Karpas-422 (cell line): ENCODE results near the gene TNS1. TPM values are rescaled to one million over a fixed set of nuclear protein-coding genes. Genes with fewer than 3 reads are reported as not detected.

Experiments
- DNase-seq: peaks from one replicate; pipeline ENCODE4 v3.0.0-alpha.2; 2015
- H2AFZ ChIP-seq: fragments of 200-600 bp; sonication (generic); 2 replicates; pipeline ENCODE4 v1.6.1; 2014; ENCODE audit warnings: antibody characterized with exemption, low read length, mixed read lengths
- H3K27ac ChIP-seq: fragments of 200-600 bp; sonication (generic); 2 replicates; pipeline ENCODE4 v1.5.1; 2014; ENCODE audit warnings: mild to moderate bottlenecking, low read length, moderate library complexity
- H3K27me3 ChIP-seq: fragments of 200-600 bp; sonication (generic); 2 replicates; pipeline ENCODE4 v1.6.1; 2014; ENCODE audit warnings: low read length, mixed read lengths
- H3K36me3 ChIP-seq: fragments of 200-600 bp; sonication (generic); 2 replicates; pipeline ENCODE4 v1.6.1; 2014; ENCODE audit warnings: low read length, mixed read lengths; ENCODE audit not compliant: insufficient read depth
- H3K4me1 ChIP-seq: fragments of 200-600 bp; sonication (generic); 2 replicates; pipeline ENCODE4 v1.6.1; 2014; ENCODE audit warnings: mild to moderate bottlenecking, low read length, mixed read lengths
- H3K4me2 ChIP-seq: fragments of 200-600 bp; sonication (generic); 2 replicates; pipeline ENCODE4 v1.6.1; 2014; ENCODE audit warnings: low read length, low read depth, mild to moderate bottlenecking; ENCODE audit not compliant: poor library complexity, severe bottlenecking
- H3K4me3 ChIP-seq: fragments of 200-600 bp; sonication (generic); 2 replicates; pipeline ENCODE4 v1.5.1; 2014; ENCODE audit warnings: mild to moderate bottlenecking, antibody characterized with exemption, low read length, mixed read lengths
- H3K79me2 ChIP-seq: fragments of 200-600 bp; sonication (generic); 2 replicates; pipeline ENCODE4 v1.6.1; 2014; ENCODE audit warnings: mild to moderate bottlenecking, low read length, mixed read lengths
- H3K9ac ChIP-seq: fragments of 200-600 bp; sonication (generic); 2 replicates; pipeline ENCODE4 v1.6.0; 2014; ENCODE audit warnings: low read length
- H3K9me2 ChIP-seq: fragments of 200-600 bp; sonication (generic), shearing (Covaris generic); replicated peaks from 2 replicates; pipeline ENCODE4 v1.6.0; 2014; ENCODE audit warnings: mild to moderate bottlenecking, low read length, moderate library complexity; ENCODE audit not compliant: insufficient read depth
- H3K9me3 ChIP-seq: fragments of 300-700, 200-600 bp; sonication (generic); 2 replicates; pipeline ENCODE4 v1.6.1; 2014; ENCODE audit warnings: low read length, mixed read lengths
- H4K20me1 ChIP-seq: fragments of 200-600 bp; sonication (generic); 2 replicates; pipeline ENCODE4 v1.6.1; 2014; ENCODE audit warnings: mild to moderate bottlenecking, antibody characterized with exemption, low read length, low read depth; ENCODE audit not compliant: insufficient read depth
- total RNA-seq: library from RNA; depleted of rRNA; stranded (reverse); fragments of >200 nt; shearing (Covaris generic); gene quantifications from 2 replicates; pipeline ENCODE4 v1.2.3, GENCODE V29; 2014; ENCODE audit warnings: low replicate concordance

Gene TNS1
- total RNA-seq, 1 experiment from 2014 or later, result 1.7 TPM

- Histone ChIP-seq H4K20me1 (no peaks in the 10 kb centered on the region; the same call in 1 of the 2 replicates), H3K79me2 (no peaks in the 10 kb centered on the region), H3K4me3 (no peak overlapping the region), H3K27me3 (no peaks in the 10 kb centered on the region), H3K9ac (no peak overlapping the region), H3K9me3 (no peaks in the 10 kb centered on the region), H3K36me3 (no peaks in the 10 kb centered on the region), H3K4me2 (no peak overlapping the region), H3K9me2 (no peaks in the 10 kb centered on the region), H3K4me1 (no peaks in the 10 kb centered on the region), H3K27ac (no peak overlapping the region), H2AFZ (no peak overlapping the region)
- DNase-seq, result no peak
Measured at GRCh38 chr2:217904614-217904965, 98.2 kb downstream of the TNS1 start.

DNA sequence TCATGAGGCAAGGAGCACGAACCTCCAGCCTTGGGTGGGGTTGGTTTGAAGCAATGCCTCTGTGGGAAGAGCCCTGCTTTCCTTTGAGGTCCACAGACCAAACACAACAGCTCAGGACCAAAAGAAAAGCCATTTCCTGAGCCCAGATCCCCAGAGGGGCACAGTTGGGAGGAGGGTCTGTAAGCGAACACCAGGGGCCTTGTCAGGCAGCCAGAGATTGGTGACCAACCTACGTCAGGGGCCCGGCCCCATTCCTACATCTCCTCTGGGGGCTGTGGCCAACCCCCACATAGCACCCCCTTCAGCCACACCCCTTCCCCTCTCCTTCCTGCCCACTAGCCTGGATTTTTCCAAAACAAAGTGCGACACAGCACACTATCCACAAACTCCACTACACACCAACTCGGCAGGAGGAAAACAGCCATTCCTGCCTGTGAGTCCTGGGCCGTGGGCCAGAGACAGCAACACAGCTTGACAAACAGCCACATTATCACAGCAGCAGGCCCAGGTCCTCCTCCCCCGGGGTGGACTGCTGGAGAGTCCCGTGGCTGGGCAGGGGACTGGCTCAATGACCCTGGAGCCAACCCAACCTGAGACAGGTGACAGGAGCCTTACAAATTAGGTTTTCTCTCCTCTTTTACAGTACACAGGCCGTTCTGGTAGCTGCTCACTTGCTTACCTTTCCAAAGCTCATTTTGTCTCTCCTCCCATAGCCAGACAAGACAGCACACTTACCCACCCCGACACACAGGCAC is 98.8 kb downstream of the TNS1 start:
- no peak overlapping the region for H3K4me2 ChIP-seq
- H3K36me3 ChIP-seq, result no peaks in the 10 kb centered on the region
- H3K9ac ChIP-seq, result no peak overlapping the region
- no peaks in the 10 kb centered on the region for H4K20me1 ChIP-seq
- H3K4me3 ChIP-seq, result no peak overlapping the region
- H3K9me3 ChIP-seq, result no peaks in the 10 kb centered on the region
- H3K27ac ChIP-seq, result no peak overlapping the region
- no peaks in the 10 kb centered on the region for H3K4me1 ChIP-seq
- H3K27me3 ChIP-seq, result no peaks in the 10 kb centered on the region
- H3K79me2 ChIP-seq, result no peaks in the 10 kb centered on the region
- no peaks in the 10 kb centered on the region for H3K9me2 ChIP-seq
- no peak for DNase-seq
- no peak overlapping the region for H2AFZ ChIP-seq

GRCh38 chr2:217903142-217903858 is 99.5 kb downstream of the TNS1 start:
- no peaks in the 10 kb centered on the region for H3K9me2 ChIP-seq
- no peaks in the 10 kb centered on the region for H3K36me3 ChIP-seq
- H3K4me2 ChIP-seq, result no peak overlapping the region
- H3K27me3 ChIP-seq, result no peaks in the 10 kb centered on the region
- no peak overlapping the region for H3K27ac ChIP-seq
- no peak overlapping the region for H3K9ac ChIP-seq
- no peak for DNase-seq
- no peaks in the 10 kb centered on the region for H3K79me2 ChIP-seq
- H3K4me1 ChIP-seq, result no peaks in the 10 kb centered on the region
- no peaks in the 10 kb centered on the region for H4K20me1 ChIP-seq
- no peak overlapping the region for H2AFZ ChIP-seq
- no peak overlapping the region for H3K4me3 ChIP-seq
- H3K9me3 ChIP-seq, result no peaks in the 10 kb centered on the region

DNA sequence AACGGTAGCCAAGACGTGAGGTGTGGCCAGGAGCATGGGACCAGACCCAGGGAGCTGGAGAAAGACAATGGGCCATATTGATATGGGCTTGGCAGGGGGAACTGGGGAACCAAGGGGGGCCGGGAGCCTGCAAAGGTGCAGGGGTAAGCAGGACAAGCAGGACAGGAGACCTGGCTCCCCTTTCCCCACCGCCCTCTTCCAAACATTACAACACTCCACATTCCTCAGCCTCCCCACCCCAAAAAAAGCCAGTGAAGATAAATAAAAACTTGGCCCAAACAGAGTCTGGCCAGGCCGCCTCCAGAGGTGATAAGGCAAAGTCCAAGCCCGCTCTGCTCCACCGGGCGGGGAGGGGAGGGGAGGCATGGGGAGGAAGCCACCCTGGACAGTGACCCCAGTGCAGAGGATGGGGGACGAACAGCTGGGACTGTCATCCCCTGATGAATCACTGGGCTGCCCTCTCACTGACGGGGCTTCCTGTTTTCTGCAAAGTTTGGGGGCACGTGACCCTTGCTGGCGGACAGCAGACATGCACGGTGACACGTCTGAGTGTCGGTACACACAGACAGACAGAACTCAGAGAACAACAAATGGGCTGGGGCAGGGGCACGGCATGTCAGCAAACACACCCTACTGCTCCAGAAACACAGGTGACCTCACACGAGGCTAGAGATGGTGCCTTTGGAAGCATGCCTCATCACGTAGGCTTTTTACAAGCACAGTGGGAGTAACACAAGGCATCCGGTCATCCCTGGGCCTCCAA is 100.2 kb downstream of the TNS1 start:
- H2AFZ ChIP-seq, result no peak overlapping the region
- no peaks in the 10 kb centered on the region for H3K9me2 ChIP-seq
- H3K27ac ChIP-seq, result no peak overlapping the region
- no peak overlapping the region for H3K4me2 ChIP-seq
- H3K36me3 ChIP-seq, result no peaks in the 10 kb centered on the region
- H3K4me1 ChIP-seq, result no peaks in the 10 kb centered on the region
- DNase-seq, result no peak
- no peaks in the 10 kb centered on the region for H3K79me2 ChIP-seq
- H3K27me3 ChIP-seq, result no peaks in the 10 kb centered on the region
- H3K9ac ChIP-seq, result no peak overlapping the region
- no peak overlapping the region for H3K4me3 ChIP-seq
- no peaks in the 10 kb centered on the region for H3K9me3 ChIP-seq
- no peaks in the 10 kb centered on the region for H4K20me1 ChIP-seq

DNA sequence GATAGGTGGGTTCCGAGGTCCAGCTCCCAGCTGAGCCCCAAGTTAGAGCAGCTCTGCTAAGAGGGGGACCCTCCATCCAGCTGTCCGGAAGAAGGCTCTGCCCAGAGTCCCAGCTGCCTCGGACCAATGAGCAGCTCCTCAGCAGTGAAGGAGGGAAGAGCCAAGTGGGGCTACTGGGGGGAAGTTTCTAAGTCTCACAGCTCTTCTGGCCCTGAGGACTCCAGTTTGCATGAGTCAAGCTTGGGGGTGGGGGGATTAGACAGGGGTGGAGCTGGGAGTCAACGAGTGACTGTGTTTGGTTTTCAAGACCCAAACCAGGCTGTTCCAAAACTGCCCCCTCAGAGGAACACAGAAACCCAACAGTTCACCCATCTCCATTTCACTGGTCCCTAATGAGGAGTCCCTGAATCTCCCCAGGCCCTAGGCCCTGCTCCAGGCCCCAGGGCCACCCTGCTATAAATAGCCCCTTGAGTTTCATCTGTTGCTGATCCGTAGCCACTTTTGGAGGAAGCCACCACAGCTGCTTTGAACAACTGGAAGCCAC is 100.9 kb downstream of the TNS1 start:
- H3K27ac ChIP-seq, result no peak overlapping the region
- no peaks in the 10 kb centered on the region for H3K36me3 ChIP-seq
- no peak for DNase-seq
- no peak overlapping the region for H2AFZ ChIP-seq
- H3K79me2 ChIP-seq, result no peaks in the 10 kb centered on the region
- no peak overlapping the region for H3K4me3 ChIP-seq
- H3K9ac ChIP-seq, result no peak overlapping the region
- H3K27me3 ChIP-seq, result no peaks in the 10 kb centered on the region
- no peaks in the 10 kb centered on the region for H3K9me3 ChIP-seq
- no peaks in the 10 kb centered on the region for H3K9me2 ChIP-seq
- no peaks in the 10 kb centered on the region for H4K20me1 ChIP-seq
- H3K4me2 ChIP-seq, result no peak overlapping the region
- no peaks in the 10 kb centered on the region for H3K4me1 ChIP-seq

- Histone ChIP-seq H2AFZ (no peak overlapping the region), H3K27me3 (no peaks in the 10 kb centered on the region), H3K4me1 (no peaks in the 10 kb centered on the region), H3K4me2 (no peak overlapping the region), H3K79me2 (no peaks in the 10 kb centered on the region), H3K9ac (no peak overlapping the region), H3K36me3 (no peaks in the 10 kb centered on the region), H3K9me3 (no peaks in the 10 kb centered on the region), H3K4me3 (no peak overlapping the region), H4K20me1 (no peaks in the 10 kb centered on the region), H3K9me2 (no peaks in the 10 kb centered on the region), H3K27ac (no peak overlapping the region)
- no peak for DNase-seq
Measured at GRCh38 chr2:217901400-217901799, 101.4 kb downstream of the TNS1 start.

DNA sequence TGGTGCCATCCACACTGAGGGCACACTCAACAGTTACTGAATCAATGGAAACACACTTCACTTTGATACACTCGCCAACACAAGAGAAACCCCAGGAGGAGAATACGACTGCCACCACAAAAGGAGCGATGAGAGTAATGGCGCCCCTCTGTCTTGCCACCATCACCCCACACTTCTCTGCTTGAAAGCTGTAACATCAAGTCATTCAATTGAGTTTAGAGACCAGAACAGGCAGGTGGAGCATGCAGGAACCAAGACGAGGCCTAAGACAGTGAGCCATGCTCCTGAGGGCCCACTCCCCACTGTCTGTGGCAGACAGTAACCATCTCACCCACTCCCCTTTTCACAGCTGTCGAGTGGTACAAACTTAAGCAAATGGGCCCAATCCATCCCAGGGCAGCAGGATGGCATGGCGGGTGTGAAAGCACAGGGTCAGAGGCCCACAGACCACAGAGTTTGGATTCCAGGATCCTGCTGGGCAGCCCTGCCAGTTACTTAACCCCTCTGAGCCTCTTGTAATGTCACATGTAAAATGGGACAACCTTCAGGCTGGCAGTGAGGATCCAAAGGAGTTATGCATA is 101.9 kb downstream of the TNS1 start:
- Histone ChIP-seq H4K20me1 (no peaks in the 10 kb centered on the region), H3K9ac (no peak overlapping the region), H3K27me3 (no peaks in the 10 kb centered on the region), H3K9me3 (no peaks in the 10 kb centered on the region), H3K36me3 (no peaks in the 10 kb centered on the region), H3K4me3 (no peak overlapping the region), H3K4me2 (no peak overlapping the region), H3K79me2 (no peaks in the 10 kb centered on the region), H3K27ac (no peak overlapping the region), H3K4me1 (no peaks in the 10 kb centered on the region), H3K9me2 (no peaks in the 10 kb centered on the region), H2AFZ (no peak overlapping the region)
- no peak for DNase-seq
